Esophagus squamous epithelium (tissue), 4 donors: ENCODE data around the gene OOSP2.

Source experiments
- CTCF ChIP-seq, 6 experiments: fragments of 450-650 bp in 4 of 6; fragments of 200-600 bp in 2 of 6; sonication (generic) in 2 of 6; IDR thresholded peaks; one replicate each; pipeline ENCODE4 v1.5.1; 2016 to 2019; ENCODE audit warnings: antibody characterized with exemption in 6 of 6, mild to moderate bottlenecking in 4 of 6, moderate library complexity in 4 of 6
- POLR2A ChIP-seq, 4 donors: fragments of 450-650 bp; IDR thresholded peaks; one replicate each; pipeline ENCODE4 v1.6.1; 2017; ENCODE audit warnings: antibody characterized with exemption in 4 of 4, mild to moderate bottlenecking in 4 of 4, moderate library complexity in 3 of 4

DNA sequence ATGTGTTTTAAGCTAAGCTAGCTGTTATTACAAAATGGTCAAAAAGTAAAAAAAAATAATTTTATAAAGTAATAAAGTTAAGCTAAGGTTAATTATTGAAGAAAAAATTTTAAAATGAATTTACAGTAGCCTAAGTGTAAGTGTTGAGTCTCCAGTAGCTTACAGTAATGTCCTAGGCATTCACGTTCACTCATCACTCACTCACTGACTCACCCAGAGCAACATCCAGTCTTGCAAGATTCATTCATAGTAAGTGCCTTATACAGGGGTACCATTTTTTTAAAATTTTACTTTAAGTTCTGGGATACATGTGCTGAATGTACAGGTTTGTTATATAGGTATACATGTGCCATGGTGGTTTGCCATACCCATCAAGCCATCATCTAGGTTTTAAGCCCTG, 34.8 kb upstream of the OOSP2 start:
- no peak for TF ChIP-seq CTCF (IDR thresholded peaks at IDR 0.05)
- no peak for TF ChIP-seq POLR2A (IDR thresholded peaks at IDR 0.05)
